SJCRH30 (cell line): Measurements from ENCODE around the gene KATNAL1. TPM values are rescaled to one million over a fixed set of nuclear protein-coding genes. Genes with fewer than 3 reads are reported as not detected.

Experiments
- DNase-seq, 2 experiments: peaks; one replicate each; pipeline ENCODE4 v3.0.0-alpha.2; 2015 to 2020
- H3K27ac ChIP-seq: fragments of 250-450 bp; sonication (Bioruptor Pico); 2 replicates; pipeline ENCODE4 v1.5.1; 2020; ENCODE audit warnings: mild to moderate bottlenecking, moderate library complexity
- H3K27me3 ChIP-seq: fragments of 250-450 bp; sonication (Bioruptor Pico); 2 replicates; pipeline ENCODE4 v1.5.1; 2020; ENCODE audit warnings: mild to moderate bottlenecking, moderate library complexity
- H3K36me3 ChIP-seq: fragments of 250-450 bp; sonication (Bioruptor Pico); 2 replicates; pipeline ENCODE4 v1.5.1; 2020; ENCODE audit warnings: mild to moderate bottlenecking, moderate library complexity
- H3K4me1 ChIP-seq: fragments of 250-450 bp; sonication (Bioruptor Pico); 2 replicates; pipeline ENCODE4 v1.5.1; 2020; ENCODE audit warnings: mild to moderate bottlenecking, moderate library complexity
- H3K4me3 ChIP-seq: fragments of 250-450 bp; sonication (Bioruptor Pico); 2 replicates; pipeline ENCODE4 v1.5.1; 2020; ENCODE audit warnings: mild to moderate bottlenecking, moderate library complexity
- H3K9me3 ChIP-seq: fragments of 250-450 bp; sonication (Bioruptor Pico); replicated peaks from 2 replicates; pipeline ENCODE4 v1.5.1; 2020; ENCODE audit warnings: mild to moderate bottlenecking, moderate library complexity
- total RNA-seq: library from RNA; depleted of rRNA; stranded (reverse); fragments of >200 nt; shearing (Covaris generic); gene quantifications from 2 replicates; pipeline ENCODE4 v1.2.3, GENCODE V29; 2014

KATNAL1 gene
- total RNA-seq, 1 experiment from 2014 or later, result 20.3 TPM

- DNase-seq, result no peak
- Histone ChIP-seq H3K27ac (no peak overlapping the region), H3K9me3 (peaks cover 5% of the 10 kb centered on the region; the same call in 1 of the 2 replicates), H3K4me3 (no peak overlapping the region), H3K4me1 (no peaks in the 10 kb centered on the region), H3K36me3 (no peaks in the 10 kb centered on the region), H3K27me3 (no peaks in the 10 kb centered on the region)
These were observed 65.8 kb downstream of the KATNAL1 start for GRCh38 chr13:30241532-30241931.

GRCh38 chr13:30240608-30241007, 66.7 kb downstream of the KATNAL1 start:
- DNase-seq, result no peak
- Histone ChIP-seq H3K27me3 (no peaks in the 10 kb centered on the region), H3K9me3 (no peaks in the 10 kb centered on the region), H3K27ac (no peak overlapping the region), H3K4me1 (no peaks in the 10 kb centered on the region), H3K4me3 (no peak overlapping the region), H3K36me3 (no peaks in the 10 kb centered on the region)

- H3K4me1 ChIP-seq, result no peaks in the 10 kb centered on the region
- no peaks in the 10 kb centered on the region for H3K9me3 ChIP-seq
- H3K36me3 ChIP-seq, result no peaks in the 10 kb centered on the region; the same call in 1 of the 2 replicates
- no peaks in the 10 kb centered on the region for H3K27me3 ChIP-seq
- no peak for DNase-seq
- no peak overlapping the region for H3K4me3 ChIP-seq
- no peak overlapping the region for H3K27ac ChIP-seq
These were observed 72.1 kb downstream of the KATNAL1 start for GRCh38 chr13:30235216-30235615.

- H3K4me3 ChIP-seq, result no peak overlapping the region
- no peak overlapping the region for H3K27ac ChIP-seq
- no peak for DNase-seq
- no peaks in the 10 kb centered on the region; the same call in 1 of the 2 replicates for H3K36me3 ChIP-seq
- no peaks in the 10 kb centered on the region for H3K27me3 ChIP-seq
- no peaks in the 10 kb centered on the region for H3K4me1 ChIP-seq
- H3K9me3 ChIP-seq, result no peaks in the 10 kb centered on the region
These were observed 72.7 kb downstream of the KATNAL1 start for GRCh38 chr13:30234619-30235162.

GRCh38 chr13:30224732-30225131, 82.6 kb downstream of the KATNAL1 start:
- no peak for DNase-seq
- H3K36me3 ChIP-seq, result peaks cover 8% of the 10 kb centered on the region; the same call in 1 of the 2 replicates
- no peak overlapping the region for H3K27ac ChIP-seq
- no peaks in the 10 kb centered on the region for H3K4me1 ChIP-seq
- no peaks in the 10 kb centered on the region for H3K27me3 ChIP-seq
- no peaks in the 10 kb centered on the region; the same call in 1 of the 2 replicates for H3K9me3 ChIP-seq
- no peak overlapping the region for H3K4me3 ChIP-seq

GRCh38 chr13:30222254-30222653, 85.1 kb downstream of the KATNAL1 start:
- no peaks in the 10 kb centered on the region; the same call in 1 of the 2 replicates for H3K9me3 ChIP-seq
- DNase-seq, result no peak
- no peak overlapping the region for H3K27ac ChIP-seq
- H3K4me3 ChIP-seq, result no peak overlapping the region
- H3K36me3 ChIP-seq, result peaks cover 8% of the 10 kb centered on the region; the same call in 1 of the 2 replicates
- no peaks in the 10 kb centered on the region for H3K4me1 ChIP-seq
- no peaks in the 10 kb centered on the region for H3K27me3 ChIP-seq

GRCh38 chr13:30216111-30216510, 91.2 kb downstream of the KATNAL1 start:
- no peaks in the 10 kb centered on the region for H3K27me3 ChIP-seq
- no peak for DNase-seq
- H3K9me3 ChIP-seq, result 0 out of 2 replicates have a peak, but pooled peaks cover 3% of the 10 kb centered on the region
- no peak overlapping the region for H3K27ac ChIP-seq
- H3K36me3 ChIP-seq, result 0 out of 2 replicates have a peak, but pooled peaks cover 3% of the 10 kb centered on the region
- H3K4me1 ChIP-seq, result no peaks in the 10 kb centered on the region
- no peak overlapping the region for H3K4me3 ChIP-seq

- Histone ChIP-seq H3K36me3 (0 out of 2 replicates have a peak, but pooled peaks cover 3% of the 10 kb centered on the region), H3K9me3 (0 out of 2 replicates have a peak, but pooled peaks cover 3% of the 10 kb centered on the region), H3K27ac (no peak overlapping the region), H3K27me3 (no peaks in the 10 kb centered on the region), H3K4me1 (no peaks in the 10 kb centered on the region), H3K4me3 (no peak overlapping the region)
- no peak for DNase-seq
These were observed 95.1 kb downstream of the KATNAL1 start for GRCh38 chr13:30212256-30212655.

- DNase-seq, result no peak
- Histone ChIP-seq H3K4me1 (no peaks in the 10 kb centered on the region), H3K27me3 (no peaks in the 10 kb centered on the region), H3K27ac (no peak overlapping the region), H3K9me3 (0 out of 2 replicates have a peak, but pooled peaks cover 3% of the 10 kb centered on the region), H3K4me3 (no peak overlapping the region), H3K36me3 (0 out of 2 replicates have a peak, but pooled peaks cover 3% of the 10 kb centered on the region)
These were observed 95.6 kb downstream of the KATNAL1 start for GRCh38 chr13:30211745-30212144.

GRCh38 chr13:30204564-30204963, 102.8 kb downstream of the KATNAL1 start:
- H3K36me3 ChIP-seq, result peaks cover 4% of the 10 kb centered on the region; the same call in 1 of the 2 replicates

GRCh38 chr13:30196025-30196424, 111.3 kb downstream of the KATNAL1 start:
- H3K27ac ChIP-seq, result no peak overlapping the region; the same call in 1 of the 2 replicates

More at GRCh38 chr13:30204564-30204963, 102.8 kb downstream of the KATNAL1 start:
- Histone ChIP-seq H3K4me3 (no peak overlapping the region), H3K9me3 (no peaks in the 10 kb centered on the region), H3K27me3 (no peaks in the 10 kb centered on the region), H3K27ac (no peak overlapping the region), H3K4me1 (no peaks in the 10 kb centered on the region)
- no peak for DNase-seq

GRCh38 chr13:30194906-30195305, 112.4 kb downstream of the KATNAL1 start:
- H3K4me1 ChIP-seq, result peaks cover 4% of the 10 kb centered on the region; the same call in 1 of the 2 replicates
- DNase-seq, result no peak
- no peaks in the 10 kb centered on the region for H3K27me3 ChIP-seq
- no peak overlapping the region for H3K27ac ChIP-seq
- H3K36me3 ChIP-seq, result no peaks in the 10 kb centered on the region
- H3K9me3 ChIP-seq, result no peaks in the 10 kb centered on the region
- H3K4me3 ChIP-seq, result no peak overlapping the region

More at GRCh38 chr13:30196025-30196424, 111.3 kb downstream of the KATNAL1 start:
- no peaks in the 10 kb centered on the region for H3K36me3 ChIP-seq
- H3K27me3 ChIP-seq, result no peaks in the 10 kb centered on the region
- no peak overlapping the region for H3K4me3 ChIP-seq
- H3K4me1 ChIP-seq, result peaks cover 4% of the 10 kb centered on the region; the same call in 1 of the 2 replicates
- H3K9me3 ChIP-seq, result no peaks in the 10 kb centered on the region
- peak; percentile 33 to 55 for DNase-seq

GRCh38 chr13:30193279-30194234, 113.8 kb downstream of the KATNAL1 start:
- no peak for DNase-seq
- no peaks in the 10 kb centered on the region for H3K27me3 ChIP-seq
- no peak overlapping the region for H3K4me3 ChIP-seq
- no peaks in the 10 kb centered on the region for H3K9me3 ChIP-seq
- H3K4me1 ChIP-seq, result peaks cover 4% of the 10 kb centered on the region; the same call in 1 of the 2 replicates
- H3K36me3 ChIP-seq, result no peaks in the 10 kb centered on the region
- no peak overlapping the region for H3K27ac ChIP-seq

- Histone ChIP-seq H3K9me3 (no peaks in the 10 kb centered on the region), H3K4me1 (peaks cover 4% of the 10 kb centered on the region; the same call in 1 of the 2 replicates), H3K36me3 (no peaks in the 10 kb centered on the region), H3K27ac (no peak overlapping the region), H3K27me3 (no peaks in the 10 kb centered on the region), H3K4me3 (no peak overlapping the region)
- DNase-seq, result no peak
These were observed 114.8 kb downstream of the KATNAL1 start for GRCh38 chr13:30192320-30193093.
